ENCODE results near the gene AVEN.

The AVEN gene

GRCh38 chr15:34012461-34013028 is 26.5 kb downstream of the AVEN start:
- Histone ChIP-seq H3K36me3 (ENCODE audit: control insufficient read depth in 1 of 2, insufficient read depth in 2 of 2, low read length in 2 of 2) (no peaks in the 10 kb centered on the region), H3K4me2 (ENCODE audit: low read length) (no peak overlapping the region)
- no CpG with 5 or more reads among the region's 4 CpGs for WGBS (ENCODE audit: extremely low coverage, insufficient coverage, insufficient read length)

GRCh38 chr15:34011481-34011880 is 27.5 kb downstream of the AVEN start:
- no peak overlapping the region for H3K4me2 ChIP-seq (ENCODE audit: low read length)
- no peaks in the 10 kb centered on the region for H3K9me3 ChIP-seq (ENCODE audit: insufficient read depth, low read depth, low read length)
- no peak overlapping the region for H3K23ac ChIP-seq (ENCODE audit: low read length)
- H4K12ac ChIP-seq (ENCODE audit: low read depth, low read length): no peak overlapping the region
- no peak overlapping the region for H3K27ac ChIP-seq (ENCODE audit: low read depth, low read length)
- H3K4me3 ChIP-seq (ENCODE audit: low read depth, low read length): no peak overlapping the region
- no peak overlapping the region for H3K14ac ChIP-seq (ENCODE audit: low read length)
- no peak overlapping the region for H4K91ac ChIP-seq (ENCODE audit: low read depth, low read length)
- H3K9ac ChIP-seq (ENCODE audit: low read length): no peak overlapping the region
- no peaks in the 10 kb centered on the region for H3K79me1 ChIP-seq (ENCODE audit: low read length)
- H2AFZ ChIP-seq (ENCODE audit: insufficient read depth, low read length, poor library complexity): no peak overlapping the region
- peaks cover 0 to 2% of the 10 kb centered on the region in 2 experiments for H3K4me1 ChIP-seq (ENCODE audit: control insufficient read depth in 1 of 2, insufficient read depth in 2 of 2, low read length in 2 of 2)
- no peak overlapping the region for H2AK5ac ChIP-seq (ENCODE audit: low read length)
- H3K79me2 ChIP-seq (ENCODE audit: control insufficient read depth, insufficient read depth, low read length, poor library complexity): no peaks in the 10 kb centered on the region
- no peak overlapping the region for H3K4ac ChIP-seq (ENCODE audit: low read depth, low read length)
- no peak overlapping the region for H2BK5ac ChIP-seq (ENCODE audit: low read depth, low read length, poor library complexity)
- H4K8ac ChIP-seq (ENCODE audit: low read depth, low read length): no peak overlapping the region
- H2BK12ac ChIP-seq (ENCODE audit: low read length): no peak overlapping the region
- no peak overlapping the region for H3K18ac ChIP-seq (ENCODE audit: low read length)
- no peaks in the 10 kb centered on the region for H3K36me3 ChIP-seq (ENCODE audit: control insufficient read depth in 1 of 2, insufficient read depth in 2 of 2, low read length in 2 of 2)
- H2BK120ac ChIP-seq (ENCODE audit: insufficient read depth, low read length, poor library complexity): no peak overlapping the region
- H3K27me3 ChIP-seq (ENCODE audit: insufficient read depth, low read length): no peaks in the 10 kb centered on the region
- no CpG with 5 or more reads among the region's 2 CpGs for WGBS (ENCODE audit: extremely low coverage, insufficient coverage, insufficient read length)
- DNase-seq: no peak

More at GRCh38 chr15:34012461-34013028, 26.5 kb downstream of the AVEN start:
- Histone ChIP-seq H2AK5ac (ENCODE audit: low read length) (no peak overlapping the region), H2BK120ac (ENCODE audit: insufficient read depth, low read length, poor library complexity) (no peak overlapping the region), H3K18ac (ENCODE audit: low read length) (no peak overlapping the region), H3K4ac (ENCODE audit: low read depth, low read length) (no peak overlapping the region), H3K9me3 (ENCODE audit: insufficient read depth, low read depth, low read length) (no peaks in the 10 kb centered on the region), H2BK12ac (ENCODE audit: low read length) (no peak overlapping the region), H2AFZ (ENCODE audit: insufficient read depth, low read length, poor library complexity) (no peak overlapping the region), H3K4me1 (ENCODE audit: control insufficient read depth in 1 of 2, insufficient read depth in 2 of 2, low read length in 2 of 2) (peaks cover 0 to 2% of the 10 kb centered on the region in 2 experiments), H3K27ac (ENCODE audit: low read depth, low read length) (no peak overlapping the region), H4K12ac (ENCODE audit: low read depth, low read length) (no peak overlapping the region), H4K91ac (ENCODE audit: low read depth, low read length) (no peak overlapping the region), H4K8ac (ENCODE audit: low read depth, low read length) (no peak overlapping the region), H3K14ac (ENCODE audit: low read length) (no peak overlapping the region), H3K79me1 (ENCODE audit: low read length) (no peaks in the 10 kb centered on the region), H3K79me2 (ENCODE audit: control insufficient read depth, insufficient read depth, low read length, poor library complexity) (no peaks in the 10 kb centered on the region), H2BK5ac (ENCODE audit: low read depth, low read length, poor library complexity) (no peak overlapping the region), H3K27me3 (ENCODE audit: insufficient read depth, low read length) (no peaks in the 10 kb centered on the region), H3K23ac (ENCODE audit: low read length) (no peak overlapping the region), H3K4me3 (ENCODE audit: low read depth, low read length) (no peak overlapping the region), H3K9ac (ENCODE audit: low read length) (no peak overlapping the region)
- peak in 1 of 2 donors; percentile 15 for DNase-seq

- Histone ChIP-seq H2AFZ (ENCODE audit: insufficient read depth, low read length, poor library complexity) (no peak overlapping the region), H3K36me3 (ENCODE audit: control insufficient read depth in 1 of 2, insufficient read depth in 2 of 2, low read length in 2 of 2) (no peaks in the 10 kb centered on the region), H2BK12ac (ENCODE audit: low read length) (no peak overlapping the region), H2BK5ac (ENCODE audit: low read depth, low read length, poor library complexity) (no peak overlapping the region), H3K4ac (ENCODE audit: low read depth, low read length) (no peak overlapping the region), H3K9ac (ENCODE audit: low read length) (no peak overlapping the region), H3K27ac (ENCODE audit: low read depth, low read length) (no peak overlapping the region), H3K79me2 (ENCODE audit: control insufficient read depth, insufficient read depth, low read length, poor library complexity) (no peaks in the 10 kb centered on the region), H2AK5ac (ENCODE audit: low read length) (no peak overlapping the region), H4K8ac (ENCODE audit: low read depth, low read length) (no peak overlapping the region), H2BK120ac (ENCODE audit: insufficient read depth, low read length, poor library complexity) (no peak overlapping the region), H3K9me3 (ENCODE audit: insufficient read depth, low read depth, low read length) (no peaks in the 10 kb centered on the region), H3K18ac (ENCODE audit: low read length) (no peak overlapping the region), H3K79me1 (ENCODE audit: low read length) (no peaks in the 10 kb centered on the region), H3K23ac (ENCODE audit: low read length) (no peak overlapping the region), H3K4me3 (ENCODE audit: low read depth, low read length) (no peak overlapping the region), H3K14ac (ENCODE audit: low read length) (no peak overlapping the region), H4K91ac (ENCODE audit: low read depth, low read length) (no peak overlapping the region), H4K12ac (ENCODE audit: low read depth, low read length) (no peak overlapping the region), H3K4me2 (ENCODE audit: low read length) (no peak overlapping the region), H3K4me1 (ENCODE audit: control insufficient read depth in 1 of 2, insufficient read depth in 2 of 2, low read length in 2 of 2) (peaks cover 0 to 2% of the 10 kb centered on the region in 2 experiments), H3K27me3 (ENCODE audit: insufficient read depth, low read length) (no peaks in the 10 kb centered on the region)
- no CpG with 5 or more reads among the region's 5 CpGs for WGBS (ENCODE audit: extremely low coverage, insufficient coverage, insufficient read length)
- DNase-seq: no peak
Measured at GRCh38 chr15:34010921-34011320, 28.1 kb downstream of the AVEN start.

- Histone ChIP-seq H2AK5ac (ENCODE audit: low read length) (no peak overlapping the region), H3K27me3 (ENCODE audit: insufficient read depth, low read length) (no peaks in the 10 kb centered on the region), H2BK12ac (ENCODE audit: low read length) (no peak overlapping the region), H3K9ac (ENCODE audit: low read length) (no peak overlapping the region), H2AFZ (ENCODE audit: insufficient read depth, low read length, poor library complexity) (no peak overlapping the region), H3K4me2 (ENCODE audit: low read length) (no peak overlapping the region), H3K79me2 (ENCODE audit: control insufficient read depth, insufficient read depth, low read length, poor library complexity) (no peaks in the 10 kb centered on the region), H3K23ac (ENCODE audit: low read length) (no peak overlapping the region), H3K27ac (ENCODE audit: low read depth, low read length) (no peak overlapping the region), H4K12ac (ENCODE audit: low read depth, low read length) (no peak overlapping the region), H3K4me1 (ENCODE audit: control insufficient read depth in 1 of 2, insufficient read depth in 2 of 2, low read length in 2 of 2) (peaks cover 0 to 2% of the 10 kb centered on the region in 2 experiments), H3K18ac (ENCODE audit: low read length) (no peak overlapping the region), H2BK120ac (ENCODE audit: insufficient read depth, low read length, poor library complexity) (no peak overlapping the region), H3K36me3 (ENCODE audit: control insufficient read depth in 1 of 2, insufficient read depth in 2 of 2, low read length in 2 of 2) (no peaks in the 10 kb centered on the region), H3K4ac (ENCODE audit: low read depth, low read length) (no peak overlapping the region), H2BK5ac (ENCODE audit: low read depth, low read length, poor library complexity) (no peak overlapping the region), H4K91ac (ENCODE audit: low read depth, low read length) (no peak overlapping the region), H3K9me3 (ENCODE audit: insufficient read depth, low read depth, low read length) (no peaks in the 10 kb centered on the region), H3K14ac (ENCODE audit: low read length) (no peak overlapping the region), H4K8ac (ENCODE audit: low read depth, low read length) (no peak overlapping the region), H3K79me1 (ENCODE audit: low read length) (no peaks in the 10 kb centered on the region), H3K4me3 (ENCODE audit: low read depth, low read length) (no peak overlapping the region)
- DNase-seq: no peak
- no CpG with 5 or more reads among the region's 1 CpG for WGBS (ENCODE audit: extremely low coverage, insufficient coverage, insufficient read length)
Measured at GRCh38 chr15:34009656-34010055, 29.3 kb downstream of the AVEN start.
